DOHH2 (cell line): ENCODE results near the gene MAGOHB.

Source experiments
- EZH2phosphoT487 ChIP-seq: fragments of 200-600 bp; sonication (generic); IDR thresholded peaks from 2 replicates; pipeline ENCODE4 v1.6.1; 2017; ENCODE audit warnings: borderline replicate concordance, mild to moderate bottlenecking, antibody characterized with exemption, low read length, moderate library complexity, mixed read lengths
- TF ChIP-seq, protein P1 (sequence below): fragments of 200-600 bp; sonication (generic); IDR thresholded peaks from one replicate; pipeline ENCODE4 v1.5.1; 2014; ENCODE audit warnings: antibody characterized with exemption, mild to moderate bottlenecking, low read depth, low read length; ENCODE audit not compliant: poor library complexity, severe bottlenecking

DNA sequence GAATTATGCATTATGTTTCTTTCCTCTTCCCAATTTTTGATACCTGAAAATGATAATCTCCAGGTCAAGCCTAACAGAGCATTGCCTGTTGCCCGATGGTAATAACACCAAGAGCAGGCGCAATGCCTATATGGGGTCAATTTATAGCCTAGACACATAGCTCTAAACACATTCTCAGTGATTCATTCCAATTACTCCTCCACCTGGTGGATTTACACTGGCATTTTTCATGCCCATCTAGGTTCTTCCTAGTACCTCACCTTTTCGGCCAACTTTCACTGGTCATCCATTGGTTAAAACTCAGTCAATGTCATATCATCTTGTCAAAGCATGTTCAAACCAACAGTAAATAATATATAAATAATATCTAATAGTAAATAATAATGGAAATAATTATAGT, 54.6 kb downstream of the MAGOHB start:
- TF ChIP-seq, protein P1, sequence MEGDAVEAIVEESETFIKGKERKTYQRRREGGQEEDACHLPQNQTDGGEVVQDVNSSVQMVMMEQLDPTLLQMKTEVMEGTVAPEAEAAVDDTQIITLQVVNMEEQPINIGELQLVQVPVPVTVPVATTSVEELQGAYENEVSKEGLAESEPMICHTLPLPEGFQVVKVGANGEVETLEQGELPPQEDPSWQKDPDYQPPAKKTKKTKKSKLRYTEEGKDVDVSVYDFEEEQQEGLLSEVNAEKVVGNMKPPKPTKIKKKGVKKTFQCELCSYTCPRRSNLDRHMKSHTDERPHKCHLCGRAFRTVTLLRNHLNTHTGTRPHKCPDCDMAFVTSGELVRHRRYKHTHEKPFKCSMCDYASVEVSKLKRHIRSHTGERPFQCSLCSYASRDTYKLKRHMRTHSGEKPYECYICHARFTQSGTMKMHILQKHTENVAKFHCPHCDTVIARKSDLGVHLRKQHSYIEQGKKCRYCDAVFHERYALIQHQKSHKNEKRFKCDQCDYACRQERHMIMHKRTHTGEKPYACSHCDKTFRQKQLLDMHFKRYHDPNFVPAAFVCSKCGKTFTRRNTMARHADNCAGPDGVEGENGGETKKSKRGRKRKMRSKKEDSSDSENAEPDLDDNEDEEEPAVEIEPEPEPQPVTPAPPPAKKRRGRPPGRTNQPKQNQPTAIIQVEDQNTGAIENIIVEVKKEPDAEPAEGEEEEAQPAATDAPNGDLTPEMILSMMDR: no peak
- no peak for TF ChIP-seq EZH2phosphoT487
